PC-9 (cell line): ENCODE results near the gene UBAC1.

Experiments used
- EZH2 ChIP-seq: fragments of 200-600 bp; sonication (generic); IDR thresholded peaks from 2 replicates; pipeline ENCODE4 v1.8.0; 2017; ENCODE audit warnings: antibody characterized with exemption, low read depth
- TF ChIP-seq, protein P1 (sequence below): fragments of 200-600 bp; sonication (generic); conservative IDR thresholded peaks from 2 replicates; pipeline ENCODE4 v1.6.1; 2017; ENCODE audit warnings: mixed run types, antibody characterized with exemption, mild to moderate bottlenecking, moderate library complexity

DNA sequence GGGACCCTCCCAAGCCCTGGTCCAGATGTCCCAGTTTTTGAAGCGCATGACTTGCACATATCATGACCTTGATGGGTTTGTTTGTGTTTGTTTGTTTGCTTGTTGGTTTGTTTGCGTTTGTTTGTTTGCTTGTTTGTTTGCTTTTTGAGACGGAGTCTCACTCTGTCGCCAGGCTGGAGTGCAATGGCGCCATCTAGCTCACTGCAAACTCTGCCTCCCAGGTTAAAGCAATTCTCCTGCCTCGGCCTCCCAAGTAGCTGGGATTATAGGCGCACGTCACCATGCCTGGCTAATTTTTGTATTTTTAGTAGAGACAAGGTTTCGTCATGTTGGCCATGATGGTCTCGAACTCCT, 13.0 kb upstream of the UBAC1 start:
- TF ChIP-seq, protein P1, sequence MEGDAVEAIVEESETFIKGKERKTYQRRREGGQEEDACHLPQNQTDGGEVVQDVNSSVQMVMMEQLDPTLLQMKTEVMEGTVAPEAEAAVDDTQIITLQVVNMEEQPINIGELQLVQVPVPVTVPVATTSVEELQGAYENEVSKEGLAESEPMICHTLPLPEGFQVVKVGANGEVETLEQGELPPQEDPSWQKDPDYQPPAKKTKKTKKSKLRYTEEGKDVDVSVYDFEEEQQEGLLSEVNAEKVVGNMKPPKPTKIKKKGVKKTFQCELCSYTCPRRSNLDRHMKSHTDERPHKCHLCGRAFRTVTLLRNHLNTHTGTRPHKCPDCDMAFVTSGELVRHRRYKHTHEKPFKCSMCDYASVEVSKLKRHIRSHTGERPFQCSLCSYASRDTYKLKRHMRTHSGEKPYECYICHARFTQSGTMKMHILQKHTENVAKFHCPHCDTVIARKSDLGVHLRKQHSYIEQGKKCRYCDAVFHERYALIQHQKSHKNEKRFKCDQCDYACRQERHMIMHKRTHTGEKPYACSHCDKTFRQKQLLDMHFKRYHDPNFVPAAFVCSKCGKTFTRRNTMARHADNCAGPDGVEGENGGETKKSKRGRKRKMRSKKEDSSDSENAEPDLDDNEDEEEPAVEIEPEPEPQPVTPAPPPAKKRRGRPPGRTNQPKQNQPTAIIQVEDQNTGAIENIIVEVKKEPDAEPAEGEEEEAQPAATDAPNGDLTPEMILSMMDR, result no peak
- TF ChIP-seq EZH2, result no peak
